MM.1S (cell line): ENCODE results near the gene CAMKK2.

Experiments
- EZH2 ChIP-seq: fragments of 300-600 bp; sonication (generic); optimal IDR thresholded peaks from 2 replicates; pipeline ENCODE3; 2017; ENCODE audit warnings: low read depth, mild to moderate bottlenecking, antibody characterized with exemption, low read length, mixed read lengths
- EZH2phosphoT487 ChIP-seq: fragments of 300-600 bp; sonication (generic); IDR thresholded peaks from 2 replicates; pipeline ENCODE4 v1.6.1; 2018; ENCODE audit warnings: antibody characterized with exemption, low read length
- TF ChIP-seq, protein P1 (sequence below): fragments of 300-600 bp; sonication (generic); IDR thresholded peaks from 2 replicates; pipeline ENCODE4 v1.5.1; 2016; ENCODE audit warnings: antibody characterized with exemption, low read length, mixed read lengths

DNA sequence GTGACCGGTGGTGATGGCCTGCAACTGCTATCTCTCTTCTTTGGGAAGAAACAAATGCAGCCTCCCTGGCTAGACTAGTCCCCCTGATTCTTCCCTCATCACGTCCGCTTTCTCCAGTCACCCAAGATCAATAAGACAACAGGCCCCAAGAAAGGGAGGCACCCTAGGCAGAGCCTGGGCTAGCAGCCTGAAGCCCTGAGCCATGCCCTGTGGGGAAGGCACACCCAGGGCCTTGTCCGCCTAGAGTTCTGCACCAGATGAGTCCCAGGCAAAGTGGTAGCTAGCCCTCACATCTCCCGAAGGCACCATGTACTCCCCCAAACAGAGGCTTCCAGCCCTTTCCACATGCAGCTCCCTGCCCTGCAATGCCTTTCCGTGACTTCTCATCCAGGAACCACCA, 35.1 kb downstream of the CAMKK2 start:
- TF ChIP-seq, protein P1, sequence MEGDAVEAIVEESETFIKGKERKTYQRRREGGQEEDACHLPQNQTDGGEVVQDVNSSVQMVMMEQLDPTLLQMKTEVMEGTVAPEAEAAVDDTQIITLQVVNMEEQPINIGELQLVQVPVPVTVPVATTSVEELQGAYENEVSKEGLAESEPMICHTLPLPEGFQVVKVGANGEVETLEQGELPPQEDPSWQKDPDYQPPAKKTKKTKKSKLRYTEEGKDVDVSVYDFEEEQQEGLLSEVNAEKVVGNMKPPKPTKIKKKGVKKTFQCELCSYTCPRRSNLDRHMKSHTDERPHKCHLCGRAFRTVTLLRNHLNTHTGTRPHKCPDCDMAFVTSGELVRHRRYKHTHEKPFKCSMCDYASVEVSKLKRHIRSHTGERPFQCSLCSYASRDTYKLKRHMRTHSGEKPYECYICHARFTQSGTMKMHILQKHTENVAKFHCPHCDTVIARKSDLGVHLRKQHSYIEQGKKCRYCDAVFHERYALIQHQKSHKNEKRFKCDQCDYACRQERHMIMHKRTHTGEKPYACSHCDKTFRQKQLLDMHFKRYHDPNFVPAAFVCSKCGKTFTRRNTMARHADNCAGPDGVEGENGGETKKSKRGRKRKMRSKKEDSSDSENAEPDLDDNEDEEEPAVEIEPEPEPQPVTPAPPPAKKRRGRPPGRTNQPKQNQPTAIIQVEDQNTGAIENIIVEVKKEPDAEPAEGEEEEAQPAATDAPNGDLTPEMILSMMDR: no peak
- TF ChIP-seq EZH2 (no peak), EZH2phosphoT487 (no peak)
